Colonic mucosa (tissue), 4 donors: ENCODE results near the gene BARHL1. TPM values are rescaled to one million over a fixed set of nuclear protein-coding genes. Genes with fewer than 3 reads are reported as not detected.

Source experiments
- DNase-seq: peaks from one replicate; pipeline ENCODE4 v3.0.0-alpha.2; 2020
- H3K27ac ChIP-seq: fragments of 200-600 bp; one replicate; pipeline ENCODE4 v1.8.0; 2021
- H3K27me3 ChIP-seq: fragments of 200-600 bp; one replicate; pipeline ENCODE4 v1.8.0; 2021
- H3K36me3 ChIP-seq: fragments of 200-600 bp; one replicate; pipeline ENCODE4 v1.8.0; 2021
- H3K4me1 ChIP-seq: fragments of 200-600 bp; one replicate; pipeline ENCODE4 v1.8.0; 2021; ENCODE audit warnings: mild to moderate bottlenecking
- H3K4me3 ChIP-seq: fragments of 200-600 bp; one replicate; pipeline ENCODE4 v1.8.0; 2021
- H3K9ac ChIP-seq, 2 donors: one replicate each; pipeline ENCODE4 v1.7.0; 2013; ENCODE audit warnings: control low read depth in 2 of 2, low read depth in 2 of 2, low read length in 2 of 2
- H3K9me3 ChIP-seq: fragments of 200-600 bp; one replicate; pipeline ENCODE4 v1.8.0; 2021
- CTCF ChIP-seq: fragments of 200-600 bp; IDR thresholded peaks from one replicate; pipeline ENCODE4 v1.8.0; 2022; ENCODE audit warnings: antibody characterized with exemption, mild to moderate bottlenecking
- intact Hi-C: fragments of 100-400 bp; cut with DNase I; formaldehyde crosslinking; loops from one replicate; pipeline ENCODE4 v1.14.1; 2022
- total RNA-seq, 2 donors: library from RNA; stranded (reverse); fragmentation: NEBNext Ultra II Directional in 1 of 2; extraction: Animal tissue kit (Norgen Biotek cat#: 25700) in 1 of 2; gene quantifications; one replicate each; pipeline ENCODE4 v1.2.1, GENCODE V29; 2021
- donor health status: healthy.
- donor health status: DM: no; HTN: no; CAD: no.
- donor health status: DM: no; HTN: no; CAD: no.

Gene BARHL1
- total RNA-seq, 2 donors from 2014 or later, result not detected

- Histone ChIP-seq H3K9me3 (no peaks in the 10 kb centered on the region), H3K9ac (no peak overlapping the region), H3K27ac (no peak overlapping the region), H3K4me3 (no peak overlapping the region), H3K4me1 (no peaks in the 10 kb centered on the region), H3K36me3 (no peaks in the 10 kb centered on the region), H3K27me3 (no peaks in the 10 kb centered on the region)
- intact Hi-C loops, result no loop called here
- no peak for TF ChIP-seq CTCF
- no peak for DNase-seq
Observed at GRCh38 chr9:132597073-132597775, 14.8 kb downstream of the BARHL1 start.

- Histone ChIP-seq H3K4me3 (no peak overlapping the region), H3K27me3 (no peaks in the 10 kb centered on the region), H3K36me3 (no peaks in the 10 kb centered on the region)
Observed at GRCh38 chr9:132600326-132600984, 18.0 kb downstream of the BARHL1 start.

GRCh38 chr9:132602207-132602606 lies 19.8 kb downstream of the BARHL1 start:
- Histone ChIP-seq H3K9me3 (no peaks in the 10 kb centered on the region), H3K27me3 (no peaks in the 10 kb centered on the region), H3K4me1 (no peaks in the 10 kb centered on the region), H3K4me3 (no peak overlapping the region), H3K9ac (no peak overlapping the region), H3K27ac (no peak overlapping the region), H3K36me3 (peaks cover 6% of the 10 kb centered on the region)
- intact Hi-C loops, result no loop called here
- TF ChIP-seq CTCF, result no peak
- no peak for DNase-seq

More at GRCh38 chr9:132600326-132600984, 18.0 kb downstream of the BARHL1 start:
- intact Hi-C loops, result no loop called here
- H3K27ac ChIP-seq, result no peak overlapping the region
- H3K4me1 ChIP-seq, result no peaks in the 10 kb centered on the region
- H3K9ac ChIP-seq, result no peak overlapping the region
- H3K9me3 ChIP-seq, result no peaks in the 10 kb centered on the region
- no peak for TF ChIP-seq CTCF
- DNase-seq, result no peak

GRCh38 chr9:132605387-132605786 lies 23.0 kb downstream of the BARHL1 start:
- no peak for TF ChIP-seq CTCF
- Histone ChIP-seq H3K36me3 (peaks cover 6% of the 10 kb centered on the region), H3K27me3 (no peaks in the 10 kb centered on the region), H3K4me1 (no peaks in the 10 kb centered on the region), H3K4me3 (no peak overlapping the region), H3K9ac (no peak overlapping the region), H3K9me3 (no peaks in the 10 kb centered on the region), H3K27ac (no peak overlapping the region)
- intact Hi-C loops, result no loop called here
- no peak for DNase-seq

GRCh38 chr9:132606066-132606465 lies 23.7 kb downstream of the BARHL1 start:
- no peak overlapping the region for H3K4me3 ChIP-seq
- no peaks in the 10 kb centered on the region for H3K4me1 ChIP-seq
- H3K36me3 ChIP-seq, result peaks cover 6% of the 10 kb centered on the region
- H3K27me3 ChIP-seq, result no peaks in the 10 kb centered on the region
- TF ChIP-seq CTCF, result no peak
- DNase-seq, result no peak
- no peak overlapping the region for H3K27ac ChIP-seq
- H3K9me3 ChIP-seq, result no peaks in the 10 kb centered on the region
- intact Hi-C loops, result no loop called here
- no peak overlapping the region for H3K9ac ChIP-seq
